Measurements from ENCODE around the gene ZDHHC16.

ZDHHC16 gene

GRCh38 chr10:97500297-97500575 is 54.3 kb downstream of the ZDHHC16 start:
- peak overlapping the region; percentile 98 for H3K4me2 ChIP-seq
- peaks cover 33% of the 10 kb centered on the region for H3K4me1 ChIP-seq
- H3K27me3 ChIP-seq: peaks cover 37% of the 10 kb centered on the region
- TF ChIP-seq Cebpa-rat (IDR thresholded peaks at IDR 0.05): no peak
- H3K4me3 ChIP-seq: no peak overlapping the region
- H3K9ac ChIP-seq: no peak overlapping the region
- no peak overlapping the region for H3K27ac ChIP-seq
- H3K36me3 ChIP-seq: 0 out of 2 replicates have a peak, but pooled peaks cover 8% of the 10 kb centered on the region
- H4K20me1 ChIP-seq: peaks cover 51% of the 10 kb centered on the region
- no peaks in the 10 kb centered on the region for H3K9me3 ChIP-seq

DNA sequence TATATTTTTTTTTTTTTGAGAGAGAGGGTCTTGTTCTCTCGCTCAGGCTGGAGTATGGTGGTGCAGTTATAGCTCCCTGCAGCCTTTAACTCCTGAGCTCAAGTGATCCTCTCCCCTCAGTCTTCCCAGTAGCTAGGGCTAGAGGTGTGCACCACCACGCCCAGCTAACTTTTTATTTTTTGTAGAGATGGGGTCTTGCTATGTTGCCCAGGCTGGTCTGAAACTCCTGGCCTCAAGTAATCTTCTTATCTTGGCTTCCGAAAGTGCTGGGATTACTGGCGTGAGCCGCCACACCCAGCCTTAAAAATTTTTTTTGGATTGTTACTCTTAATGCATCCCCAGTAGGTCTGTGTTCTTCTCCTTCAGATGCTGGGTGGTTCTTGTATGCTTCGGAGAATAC is 56.9 kb downstream of the ZDHHC16 start:
- H3K27ac ChIP-seq: no peak overlapping the region
- H3K36me3 ChIP-seq: no peaks in the 10 kb centered on the region
- H3K9ac ChIP-seq: no peak overlapping the region
- H3K9me3 ChIP-seq: no peaks in the 10 kb centered on the region
- no peak overlapping the region for H3K4me3 ChIP-seq
- TF ChIP-seq Cebpa-rat (IDR thresholded peaks at IDR 0.05): no peak
- peaks cover 26% of the 10 kb centered on the region for H4K20me1 ChIP-seq
- peaks cover 11% of the 10 kb centered on the region for H3K4me1 ChIP-seq
- peaks cover 37% of the 10 kb centered on the region for H3K27me3 ChIP-seq
- H3K4me2 ChIP-seq: no peak overlapping the region

DNA sequence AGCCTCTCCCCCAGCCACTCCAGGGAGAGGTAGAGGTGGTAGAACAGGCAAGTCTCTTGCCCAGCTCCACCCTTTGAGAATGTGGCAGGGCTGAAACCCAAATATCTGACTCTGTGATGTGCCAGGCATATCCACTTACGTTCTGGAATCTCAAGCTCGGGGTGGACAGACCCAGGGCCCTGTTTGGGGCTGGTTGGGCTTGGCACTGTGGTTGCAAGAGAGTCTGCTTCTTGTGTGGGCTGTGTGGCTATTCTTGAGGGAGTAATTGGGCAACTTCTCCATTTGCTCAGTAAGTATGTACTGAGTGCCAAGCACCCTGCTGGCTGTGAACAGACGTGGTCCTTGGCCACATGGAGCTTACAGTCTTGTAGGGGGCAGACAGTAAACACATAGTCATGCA is 57.4 kb downstream of the ZDHHC16 start:
- Histone ChIP-seq H3K27me3 (peaks cover 37% of the 10 kb centered on the region), H3K4me1 (peaks cover 11% of the 10 kb centered on the region), H3K4me2 (no peak overlapping the region), H3K9me3 (no peaks in the 10 kb centered on the region), H3K4me3 (no peak overlapping the region), H3K27ac (no peak overlapping the region), H3K36me3 (no peaks in the 10 kb centered on the region), H4K20me1 (peaks cover 26% of the 10 kb centered on the region), H3K9ac (no peak overlapping the region)
- no peak for TF ChIP-seq Cebpa-rat (IDR thresholded peaks at IDR 0.05)

DNA sequence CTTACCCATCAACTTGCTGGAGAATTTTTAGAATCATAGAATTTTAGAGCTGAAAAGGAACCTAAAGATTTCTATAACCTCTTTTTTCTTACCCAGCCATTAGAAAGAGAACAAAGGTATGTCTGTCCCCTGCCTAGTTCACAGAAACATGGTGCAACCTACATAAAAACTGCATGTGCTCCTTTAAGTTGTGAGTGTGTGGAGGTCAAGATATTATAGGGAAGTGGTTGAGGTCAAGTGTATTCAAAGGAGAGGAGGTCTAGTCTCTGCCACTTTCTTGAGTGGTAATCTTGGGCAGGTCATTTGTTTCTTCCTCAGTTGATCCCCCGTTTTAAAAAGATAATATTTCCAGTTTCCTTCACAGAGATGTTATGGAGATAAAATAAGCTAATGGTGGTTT is 59.2 kb downstream of the ZDHHC16 start:
- Histone ChIP-seq H3K36me3 (no peaks in the 10 kb centered on the region), H4K20me1 (peaks cover 12% of the 10 kb centered on the region)

DNA sequence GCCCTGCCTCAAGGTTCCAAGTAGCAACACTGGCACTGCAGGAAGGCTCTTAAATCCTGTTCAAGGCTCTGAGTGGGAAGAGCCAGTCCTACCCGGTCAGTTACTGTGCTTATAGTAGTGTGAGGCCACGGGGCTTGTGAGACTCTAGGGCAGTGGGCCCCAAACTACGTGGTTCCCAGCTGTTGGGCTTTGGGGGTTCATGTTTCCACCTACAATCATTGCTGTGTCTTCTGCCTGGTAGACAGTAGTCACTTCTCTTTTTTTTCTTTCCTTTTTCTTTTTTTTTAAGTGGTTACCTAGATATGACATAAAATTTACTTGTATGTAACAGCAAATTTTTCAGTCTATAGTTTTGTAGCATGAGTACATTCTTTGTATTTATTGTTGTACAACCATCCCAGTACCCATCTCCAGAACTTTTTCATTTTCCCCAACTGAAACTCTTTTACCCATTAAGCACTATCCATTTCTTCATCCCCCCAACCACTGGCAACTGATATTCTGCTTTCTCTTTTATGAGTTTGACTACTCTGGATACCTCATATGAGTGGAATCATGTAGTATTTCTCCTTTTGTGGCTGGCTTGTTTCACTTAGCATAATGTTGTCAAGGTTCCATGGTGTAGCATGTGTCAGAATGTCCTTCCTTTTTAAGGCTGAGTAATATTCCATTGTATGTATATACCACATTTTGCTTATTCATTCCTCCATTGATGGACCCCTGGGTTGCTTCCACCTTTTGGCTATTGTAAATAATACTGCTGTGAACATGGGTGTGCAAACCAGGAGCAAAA is 60.4 kb downstream of the ZDHHC16 start:
- H4K20me1 ChIP-seq: no peaks in the 10 kb centered on the region
- no peak for TF ChIP-seq Cebpa-rat (IDR thresholded peaks at IDR 0.05)
- H3K36me3 ChIP-seq: no peaks in the 10 kb centered on the region
- no peak overlapping the region for H3K27ac ChIP-seq
- no peaks in the 10 kb centered on the region for H3K9me3 ChIP-seq
- no peak overlapping the region for H3K4me3 ChIP-seq
- H3K9ac ChIP-seq: no peak overlapping the region
- no peaks in the 10 kb centered on the region for H3K4me1 ChIP-seq
- peaks cover 11% of the 10 kb centered on the region for H3K27me3 ChIP-seq
- H3K4me2 ChIP-seq: no peak overlapping the region

More for the DNA sequence above, 59.2 kb downstream of the ZDHHC16 start:
- Histone ChIP-seq H3K27ac (no peak overlapping the region), H3K4me3 (no peak overlapping the region), H3K27me3 (peaks cover 23% of the 10 kb centered on the region), H3K9me3 (no peaks in the 10 kb centered on the region), H3K4me1 (peaks cover under 1% of the 10 kb centered on the region; the same call in 1 of the 2 replicates), H3K4me2 (no peak overlapping the region), H3K9ac (no peak overlapping the region)
- no peak for TF ChIP-seq Cebpa-rat (IDR thresholded peaks at IDR 0.05)
